NCI-H526 treated with DMSO at 0.1 percent for 48 hours (cell line): ENCODE results near the gene GFM2.
A peak's percentile ranks its signal among the peaks of the same experiment; 100 is the strongest.
"Not testable (repeated sequence)": the region's sequence is repeated elsewhere in the genome, so short reads cannot be mapped to it uniquely, and the experiment has no call there.

Experiments
- DNase-seq: peaks from one replicate; lab custom pipeline; 2025; lab: John Stamatoyannopoulos, UW

GFM2 gene

DNA sequence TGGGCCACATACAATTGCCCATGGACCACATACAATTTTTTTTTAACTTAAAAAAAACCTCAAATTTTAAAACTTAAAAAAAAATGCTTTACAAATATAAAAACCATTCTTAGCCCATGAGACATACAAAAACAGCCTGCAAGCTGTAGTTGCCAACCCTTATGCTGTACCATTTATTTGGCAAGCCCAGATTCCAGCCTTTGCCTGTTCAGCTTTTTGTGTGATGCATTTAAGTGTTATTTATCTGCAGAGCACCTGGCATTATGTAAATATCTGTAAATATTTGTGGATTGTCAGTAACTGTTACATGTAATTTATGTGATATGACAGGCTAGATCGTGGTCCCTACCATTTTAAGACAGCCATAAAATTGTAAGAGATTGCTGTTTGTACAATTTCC, 49.3 kb downstream of the GFM2 start:
- DNase-seq: no peak

DNA sequence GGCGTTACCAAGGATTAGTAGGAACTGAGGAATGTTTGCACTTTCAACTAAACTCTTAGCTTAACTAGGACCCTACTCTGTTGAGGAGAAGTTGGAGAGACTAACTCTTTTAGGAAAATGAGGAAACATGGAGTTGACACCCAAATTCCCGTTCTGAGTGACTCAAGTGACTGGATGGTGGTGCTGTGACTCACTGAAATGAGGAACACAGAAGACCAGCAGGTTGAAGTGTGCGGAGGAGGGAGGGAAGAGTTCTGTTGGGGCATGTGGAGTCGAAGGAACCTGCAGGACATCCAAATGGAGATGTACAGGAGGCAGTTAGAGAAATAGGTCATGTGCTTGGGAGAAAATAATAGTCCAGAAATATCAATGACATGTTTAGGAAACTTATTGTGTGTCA, 73.7 kb downstream of the GFM2 start:
- no peak for DNase-seq

DNA sequence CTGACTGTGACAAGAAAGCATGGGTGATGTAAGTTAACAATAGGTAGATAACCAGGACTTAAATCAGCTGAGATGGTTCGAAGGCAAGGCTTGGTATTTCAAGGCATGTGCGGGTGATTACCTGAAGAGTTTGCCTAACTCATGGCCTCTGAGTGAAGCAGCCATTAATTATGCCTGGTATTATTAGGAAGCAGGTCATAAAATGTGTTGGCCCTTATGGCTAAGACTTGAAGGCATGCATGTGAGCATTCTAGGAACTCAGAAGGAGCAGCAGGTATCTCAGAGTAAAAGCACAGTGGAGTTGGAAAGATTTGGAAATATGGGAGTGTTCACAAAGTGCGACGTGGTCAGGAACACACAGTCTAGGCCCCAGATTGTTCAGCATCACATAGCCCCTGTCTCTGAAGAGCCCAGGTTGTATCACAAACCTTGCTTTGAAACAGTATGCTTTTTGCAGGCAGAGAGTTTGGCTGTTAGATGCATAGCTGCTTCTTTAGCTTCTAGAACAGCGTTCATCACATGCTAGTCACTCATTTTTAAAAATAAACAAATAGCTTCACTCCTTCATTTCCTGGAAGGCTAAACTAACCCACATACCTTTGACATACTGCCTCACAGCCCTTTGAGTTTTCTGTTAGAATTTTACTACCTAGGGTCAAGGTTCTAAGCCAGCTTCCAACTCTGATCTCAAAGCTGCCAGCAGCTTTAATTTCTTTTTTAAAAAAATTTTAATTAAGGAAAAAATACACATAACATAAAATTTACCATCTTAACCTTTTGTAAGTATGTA, 79.8 kb downstream of the GFM2 start:
- DNase-seq: no peak

DNA sequence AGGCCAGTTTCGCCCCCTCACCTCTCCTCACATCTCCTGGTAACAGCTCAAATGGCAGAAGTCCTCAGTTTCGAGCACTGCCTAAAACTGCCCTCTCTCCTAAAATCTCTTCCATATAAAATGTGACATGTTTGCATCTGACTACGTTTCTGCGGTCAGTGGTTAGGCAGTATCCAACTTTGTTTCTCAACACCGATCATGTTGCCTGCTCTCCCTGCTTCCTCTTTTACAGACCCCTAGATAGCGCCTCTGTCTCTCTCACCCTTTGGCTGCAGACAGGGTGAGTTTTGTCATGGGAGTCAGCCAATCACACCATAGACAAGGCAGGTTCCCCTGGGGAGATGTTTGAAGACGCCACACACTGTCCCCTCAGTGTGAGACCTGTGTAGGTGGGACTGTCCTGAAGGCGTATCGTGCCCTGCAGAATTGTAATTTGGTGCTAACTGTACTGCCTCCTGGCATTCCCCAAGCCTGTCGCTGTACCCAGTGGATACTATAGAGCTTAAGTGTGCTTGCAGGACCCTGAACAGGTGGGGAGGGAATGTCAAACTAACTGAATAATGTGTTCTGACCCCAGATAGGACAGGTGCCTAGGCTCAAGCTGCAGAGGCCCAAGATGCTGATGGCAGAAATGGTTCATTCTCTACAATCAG, 80.8 kb downstream of the GFM2 start:
- DNase-seq: no peak

DNA sequence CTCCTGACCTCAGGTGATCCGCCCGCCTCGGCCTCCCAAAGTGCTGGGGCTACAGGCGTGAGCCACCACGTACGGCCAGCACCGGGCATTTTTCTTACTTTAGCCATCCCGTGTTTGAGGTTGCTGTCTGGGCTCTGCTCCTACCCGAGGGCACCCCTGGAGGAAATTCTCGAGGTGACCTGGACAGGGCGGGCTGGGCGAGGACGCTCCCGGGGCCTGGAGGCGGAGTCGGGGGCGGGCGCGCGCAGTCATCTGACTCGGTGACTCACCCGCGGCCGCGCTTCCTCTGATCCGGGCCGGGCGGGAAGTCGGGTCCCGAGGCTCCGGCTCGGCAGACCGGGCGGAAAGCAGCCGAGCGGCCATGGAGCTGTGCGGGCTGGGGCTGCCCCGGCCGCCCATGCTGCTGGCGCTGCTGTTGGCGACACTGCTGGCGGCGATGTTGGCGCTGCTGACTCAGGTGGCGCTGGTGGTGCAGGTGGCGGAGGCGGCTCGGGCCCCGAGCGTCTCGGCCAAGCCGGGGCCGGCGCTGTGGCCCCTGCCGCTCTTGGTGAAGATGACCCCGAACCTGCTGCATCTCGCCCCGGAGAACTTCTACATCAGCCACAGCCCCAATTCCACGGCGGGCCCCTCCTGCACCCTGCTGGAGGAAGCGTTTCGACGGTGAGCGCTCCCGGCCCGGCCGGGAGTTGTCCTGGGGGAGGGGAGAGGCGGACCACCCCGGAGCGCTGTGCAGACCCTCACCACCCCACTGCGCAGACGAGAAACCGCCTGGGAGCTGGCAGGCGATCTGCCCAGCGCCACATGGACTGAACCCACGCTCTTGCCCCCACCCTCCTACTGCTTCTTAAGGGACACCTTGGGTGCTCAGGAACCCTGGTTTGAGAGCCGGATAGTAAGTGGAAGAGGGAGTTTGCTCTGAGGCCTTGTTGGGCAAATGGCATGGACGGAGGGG, 81.7 kb downstream of the GFM2 start, which contains the start of gene HEXB:
Gene HEXB (plus strand): TSS at position 334 of the 952 bp plus-strand sequence. CDS start 28 bp downstream, at position 362.
- DNase-seq: peak; percentile 33

DNA sequence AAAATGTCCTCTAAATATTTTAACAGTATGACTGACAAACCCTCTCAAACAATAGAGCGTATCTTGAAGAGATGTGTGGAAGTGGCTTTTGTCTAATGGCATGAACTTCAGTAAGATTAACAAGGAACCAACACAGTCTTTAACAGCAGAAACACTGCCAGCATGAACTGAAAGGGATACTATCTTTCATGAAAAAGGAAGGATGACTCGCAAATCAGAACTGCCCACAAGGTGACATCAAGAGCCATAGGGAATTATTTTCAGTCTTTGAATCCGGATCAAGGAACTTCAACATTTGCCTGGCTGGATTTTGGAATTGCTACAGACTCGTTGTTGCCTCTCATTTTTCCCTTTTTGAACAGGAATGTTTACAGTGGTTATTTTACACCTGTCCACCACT, 87.0 kb downstream of the GFM2 start:
- DNase-seq: no peak

DNA sequence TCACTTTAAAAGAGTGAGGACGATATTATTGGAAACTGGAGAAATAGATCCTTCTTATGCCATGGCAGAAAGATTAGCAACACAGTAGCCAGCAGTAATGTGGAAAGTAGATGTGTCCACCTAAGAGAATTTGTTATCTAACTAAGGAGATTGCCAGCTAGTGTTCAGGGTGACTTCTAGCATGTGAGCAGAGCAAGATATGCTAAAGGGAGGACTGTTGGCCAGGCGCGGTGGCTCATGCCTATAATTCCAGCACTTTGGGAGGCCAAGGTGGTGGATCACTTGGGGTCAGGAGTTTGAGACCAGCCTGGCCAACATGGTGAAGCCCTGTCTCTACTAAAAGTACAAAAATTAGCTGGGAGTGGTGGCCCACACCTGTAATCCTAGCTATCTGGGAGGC, 87.6 kb downstream of the GFM2 start:
- not testable (repeated sequence) for DNase-seq

DNA sequence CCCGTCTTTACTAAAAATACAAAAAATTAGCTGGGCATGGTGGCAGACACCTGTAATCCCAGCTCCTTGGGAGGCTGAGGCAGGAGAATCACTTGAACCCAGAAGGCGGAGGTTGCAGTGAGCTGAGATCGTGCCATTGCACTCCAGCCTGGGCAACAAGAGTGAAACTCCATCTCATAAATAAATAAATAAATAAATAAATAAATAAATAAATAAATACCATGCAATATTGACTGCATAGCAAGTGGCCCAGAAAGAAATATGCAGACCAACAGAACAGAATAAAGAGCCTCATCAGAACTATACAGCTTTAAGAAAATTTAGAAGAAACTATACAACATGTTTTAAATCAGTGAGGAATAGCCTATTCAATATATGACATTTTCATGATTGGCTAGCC, 88.8 kb downstream of the GFM2 start:
- DNase-seq: not testable (repeated sequence)

DNA sequence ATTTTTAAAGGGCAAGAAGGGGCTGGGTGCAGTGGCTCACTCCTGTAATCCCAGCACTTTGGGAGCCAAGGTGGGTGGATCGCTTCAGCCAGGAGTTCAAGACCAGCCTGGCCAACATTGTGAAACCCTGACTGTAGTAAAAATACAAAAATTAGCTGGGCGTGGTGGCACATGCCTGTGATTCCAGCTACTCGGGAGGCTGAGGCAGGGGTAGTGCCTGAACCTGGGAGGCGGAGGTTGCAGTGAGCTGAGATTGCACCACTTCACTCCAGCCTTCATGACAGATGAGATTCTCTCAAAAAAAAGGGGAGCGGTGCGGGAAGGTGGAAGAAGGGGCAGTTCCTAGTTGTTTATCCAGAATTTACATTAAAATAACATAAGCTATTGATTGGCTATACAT, 90.5 kb downstream of the GFM2 start:
- DNase-seq: not testable (repeated sequence)

DNA sequence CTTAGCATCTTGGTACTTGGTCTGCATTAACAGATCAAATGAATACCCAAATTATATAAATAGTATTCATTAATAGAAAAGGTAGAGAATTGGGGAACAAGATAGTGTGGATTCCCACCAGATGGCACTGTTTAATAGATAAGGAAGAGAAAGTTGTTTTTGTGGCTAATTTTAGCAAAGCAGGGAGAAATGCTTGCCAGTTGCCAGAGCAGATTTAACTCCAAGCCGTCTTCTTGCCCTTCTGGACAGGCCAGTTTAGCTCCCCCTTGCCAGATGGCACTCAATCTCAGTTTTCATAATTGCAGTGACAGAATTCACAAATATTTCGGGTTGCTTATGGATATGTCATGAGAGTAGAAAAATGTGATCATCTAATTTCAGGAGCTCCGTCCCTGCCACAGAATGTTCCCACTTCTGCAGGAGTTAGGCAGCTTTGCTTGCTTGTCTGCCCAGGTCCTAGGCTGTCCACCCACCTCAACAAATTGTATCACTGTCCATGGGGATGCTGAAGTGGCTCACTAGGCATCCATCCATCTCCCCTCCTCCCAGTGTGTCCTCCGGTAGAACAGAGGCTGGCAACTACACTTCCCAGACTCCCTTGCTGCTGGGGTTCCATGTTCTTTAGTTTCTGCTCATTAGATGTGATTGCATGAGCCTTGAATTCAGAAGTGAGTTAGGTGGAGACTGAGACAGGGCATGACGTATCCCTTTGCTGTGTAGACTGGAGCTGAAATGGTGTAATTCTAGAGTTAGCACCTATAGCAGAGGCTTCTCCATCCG, 93.7 kb downstream of the GFM2 start:
- no peak for DNase-seq

DNA sequence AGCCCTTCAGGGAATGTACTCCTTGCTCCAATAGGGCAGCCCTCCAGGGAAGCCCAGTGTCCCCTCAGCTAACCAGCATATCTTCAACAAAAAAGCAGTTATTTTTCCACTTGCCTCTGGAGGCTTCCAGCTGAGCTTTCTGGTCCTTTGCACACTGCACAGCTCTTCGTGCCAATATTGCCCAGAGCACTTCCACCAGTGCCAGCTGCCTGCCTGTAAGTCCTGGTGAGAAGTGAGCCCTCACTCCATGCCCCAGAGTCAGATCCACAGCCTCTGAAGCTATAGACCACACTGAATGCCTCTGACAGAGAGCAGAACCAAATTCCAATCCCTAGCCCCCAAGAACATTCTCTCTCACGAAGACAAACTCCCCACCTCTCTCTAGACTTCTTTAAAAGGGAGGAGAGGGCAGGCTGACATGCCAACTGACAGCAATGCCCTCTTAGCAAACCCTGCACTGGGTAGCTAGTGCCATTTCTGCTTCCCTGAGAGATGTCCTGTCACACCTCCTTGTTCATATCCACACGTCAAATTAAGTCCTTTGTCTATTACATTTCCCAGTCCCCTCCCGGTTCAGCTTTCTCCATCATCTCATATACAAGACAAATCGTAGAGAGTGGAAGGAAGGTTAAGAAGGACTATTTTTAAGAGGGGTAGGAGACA, 94.6 kb downstream of the GFM2 start:
- DNase-seq: no peak
